Amygdala (tissue), 56 donors: ENCODE results near the gene SMAD9.
"Not testable (repeated sequence)": the region's sequence is repeated elsewhere in the genome, so short reads cannot be mapped to it uniquely, and the experiment has no call there.

Experiments used
- DNase-seq, 56 donors: peaks; one replicate each; lab custom pipeline; 2025; lab: John Stamatoyannopoulos, UW

Gene SMAD9

DNA sequence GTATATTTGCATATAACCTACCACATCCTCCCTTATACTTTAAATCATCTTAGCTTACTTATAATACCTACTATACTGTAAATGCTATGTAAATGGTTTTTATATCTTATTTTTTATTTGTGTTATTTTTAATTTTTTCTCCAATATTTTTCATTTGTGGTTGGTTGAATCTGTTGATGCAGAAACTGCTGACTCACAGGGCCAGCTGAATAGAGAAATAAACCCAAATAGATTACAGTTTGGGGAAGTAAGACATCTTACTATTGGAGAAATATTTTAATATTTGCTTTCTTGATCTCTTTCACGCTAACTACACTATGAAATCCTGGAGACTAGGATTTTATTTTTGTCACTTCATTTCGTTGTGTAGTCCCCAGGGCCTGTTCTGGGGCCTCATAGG is 7.1 kb downstream of the SMAD9 start:
- no peak for DNase-seq

DNA sequence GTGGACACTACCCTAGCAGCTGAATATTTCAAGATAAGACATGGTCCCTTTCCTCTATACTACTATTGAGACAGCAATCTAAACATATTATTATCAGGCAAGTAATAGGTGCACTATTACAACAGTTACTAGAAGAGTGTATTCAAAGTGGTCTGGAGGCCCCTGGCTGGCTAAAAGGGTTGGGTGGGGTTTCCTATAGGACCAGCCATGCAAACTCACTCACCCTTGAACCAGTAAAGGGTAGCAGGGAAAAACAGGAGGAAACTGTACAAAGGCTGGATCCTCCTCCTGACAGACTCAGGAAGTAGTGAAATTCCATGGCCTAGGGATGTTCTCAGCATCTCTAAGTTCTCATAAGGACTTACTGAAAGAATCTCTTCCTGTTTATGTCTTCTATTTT is 7.7 kb downstream of the SMAD9 start:
- DNase-seq: no peak

DNA sequence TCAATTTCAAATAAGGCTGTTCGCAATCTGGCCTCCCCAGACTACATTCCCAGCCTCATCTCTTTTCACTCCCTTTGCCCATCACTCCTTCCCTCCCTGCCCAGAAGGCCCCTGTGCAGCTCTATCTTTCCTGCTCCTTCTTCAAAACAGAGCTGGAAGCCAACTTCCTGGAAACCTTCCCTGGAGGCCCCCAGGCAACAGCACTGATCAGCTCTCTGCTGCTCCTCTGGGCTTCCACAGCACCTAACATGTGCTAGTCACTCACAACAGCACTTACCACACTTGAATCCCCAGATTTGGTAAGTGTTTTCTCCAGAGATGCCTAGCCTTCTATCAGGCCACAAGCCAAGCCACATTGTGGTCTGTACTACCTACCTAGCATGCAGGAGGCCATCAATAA is 9.5 kb downstream of the SMAD9 start:
- no peak for DNase-seq

DNA sequence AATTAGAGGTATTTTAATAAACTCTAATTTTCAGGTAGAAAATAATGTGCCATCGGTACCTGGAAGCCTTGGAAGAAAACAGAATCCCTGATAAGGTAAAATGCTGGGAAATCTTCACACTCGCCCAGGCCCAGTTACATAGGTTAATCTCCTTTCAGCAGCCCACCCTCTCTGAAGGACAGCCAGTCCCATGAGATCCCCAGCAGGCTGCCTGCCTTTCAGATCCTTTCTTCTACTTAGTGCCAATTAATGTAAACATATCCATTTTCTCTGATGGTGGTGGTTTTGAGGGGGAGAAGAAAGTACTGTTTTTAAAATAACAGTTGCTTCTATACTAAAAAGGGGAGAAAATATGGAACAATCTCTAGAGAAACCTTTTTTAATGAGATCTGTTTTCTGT is 12.2 kb downstream of the SMAD9 start:
- DNase-seq: no peak

DNA sequence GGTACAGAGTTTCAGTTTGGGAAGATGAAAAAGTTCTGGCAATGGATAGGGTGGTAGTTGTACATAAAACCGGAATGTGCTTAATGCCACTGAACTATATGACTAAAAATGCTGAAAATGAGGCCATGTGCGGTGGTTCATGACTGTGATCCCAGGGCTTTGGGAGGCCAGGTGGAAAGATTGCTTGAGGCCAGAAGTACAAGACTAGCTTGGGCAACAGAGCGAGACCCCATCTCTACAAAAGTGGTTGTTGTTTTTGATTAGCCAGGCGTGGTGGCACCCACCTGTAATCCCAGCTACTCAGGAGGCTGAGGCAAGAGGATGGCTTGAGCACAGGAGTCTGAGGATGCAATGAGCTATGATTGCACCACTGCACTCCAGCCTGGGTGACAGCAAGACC is 12.8 kb downstream of the SMAD9 start:
- no peak for DNase-seq

DNA sequence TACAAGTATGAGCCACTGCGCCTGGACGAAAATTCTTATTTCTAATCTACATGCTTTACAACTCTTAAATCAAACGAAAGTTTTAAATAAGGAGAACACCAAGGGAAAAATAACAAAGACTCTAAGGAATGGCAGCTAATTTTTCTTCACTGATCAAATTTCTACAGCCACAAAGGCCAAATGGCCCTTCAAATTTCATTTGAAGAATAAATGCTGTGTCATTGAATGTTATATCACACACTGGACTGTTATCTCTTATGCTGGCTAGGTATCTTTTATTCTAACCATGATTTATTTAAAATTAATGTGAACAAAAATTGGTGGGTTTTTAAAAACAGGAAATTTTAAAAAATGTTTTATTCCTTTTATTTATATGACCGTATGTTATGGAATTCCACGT is 14.1 kb downstream of the SMAD9 start:
- no peak for DNase-seq

DNA sequence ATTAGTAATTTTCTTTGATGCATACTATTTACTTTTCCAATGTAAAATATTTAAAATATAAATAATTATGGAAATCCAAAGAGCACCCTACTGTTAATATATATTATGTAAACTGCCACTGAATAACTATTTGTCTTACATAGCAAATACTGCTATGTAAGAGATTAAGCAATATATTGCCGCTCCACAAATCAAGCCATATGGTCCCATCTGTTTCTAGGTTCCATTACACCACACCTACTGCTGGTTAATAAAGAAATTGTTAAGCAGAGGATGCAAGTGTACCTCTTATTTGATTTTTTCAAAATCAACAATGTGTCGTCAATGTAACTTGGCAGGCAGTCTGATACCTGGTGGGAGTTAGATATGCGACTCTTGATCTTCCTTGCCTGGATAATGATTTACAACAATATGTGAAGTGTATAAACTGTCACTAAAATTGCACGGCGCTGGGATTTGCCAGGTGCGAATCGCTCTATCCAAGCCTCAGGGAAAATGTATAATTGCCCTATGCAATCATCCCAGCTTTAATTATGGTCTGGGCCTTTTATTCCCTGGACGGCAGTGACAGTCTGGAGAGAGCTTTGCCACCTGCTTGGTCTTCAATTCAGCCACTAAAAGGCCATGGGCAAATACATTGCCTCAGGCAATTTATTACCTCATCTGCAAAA is 16.0 kb downstream of the SMAD9 start:
- DNase-seq: peak in 1 of 56 donors; percentile 21

DNA sequence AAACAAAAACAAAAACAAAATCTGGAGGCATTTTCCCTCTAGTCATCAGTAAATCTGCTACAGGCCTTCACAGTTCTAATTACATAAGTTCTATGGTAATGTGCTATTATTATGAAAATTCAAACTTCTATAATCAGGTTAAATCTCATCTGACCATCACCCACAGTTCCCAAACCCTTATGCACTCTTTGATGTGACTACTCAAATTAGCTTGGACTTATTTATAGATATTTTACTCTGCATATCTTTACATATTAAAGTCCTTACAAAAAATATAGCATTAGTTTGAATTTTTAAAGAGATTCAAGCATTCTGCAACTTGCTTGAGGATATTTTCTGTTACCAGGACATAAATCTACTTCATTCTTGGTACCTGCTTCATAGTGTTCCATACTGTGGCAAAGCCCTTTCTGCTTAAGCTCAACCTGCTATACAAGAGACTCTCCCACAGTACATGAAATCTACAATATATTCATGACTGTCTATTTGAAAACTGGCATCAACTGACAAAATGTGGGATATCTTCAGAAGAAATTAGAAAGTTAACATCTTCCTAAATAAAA is 22.9 kb downstream of the SMAD9 start:
- DNase-seq: no peak

DNA sequence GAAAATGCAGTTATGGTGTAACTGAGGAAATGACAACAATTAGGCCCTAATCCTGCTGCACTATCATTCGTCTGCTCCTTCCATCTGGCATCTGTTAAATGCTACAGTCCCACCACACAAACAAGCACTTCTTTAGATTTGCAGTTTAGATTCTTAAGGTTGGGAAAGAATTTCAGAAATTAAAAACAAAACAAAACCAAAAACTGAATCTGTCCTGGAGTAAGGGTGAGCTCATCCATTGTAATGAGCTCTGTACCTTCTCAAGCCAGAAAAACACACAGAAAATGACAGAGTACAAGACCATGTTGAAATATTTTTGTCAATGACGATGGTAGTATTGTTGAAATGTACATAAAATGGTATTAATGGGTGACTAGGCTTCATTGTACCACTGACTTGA is 28.3 kb downstream of the SMAD9 start:
- DNase-seq: no peak

DNA sequence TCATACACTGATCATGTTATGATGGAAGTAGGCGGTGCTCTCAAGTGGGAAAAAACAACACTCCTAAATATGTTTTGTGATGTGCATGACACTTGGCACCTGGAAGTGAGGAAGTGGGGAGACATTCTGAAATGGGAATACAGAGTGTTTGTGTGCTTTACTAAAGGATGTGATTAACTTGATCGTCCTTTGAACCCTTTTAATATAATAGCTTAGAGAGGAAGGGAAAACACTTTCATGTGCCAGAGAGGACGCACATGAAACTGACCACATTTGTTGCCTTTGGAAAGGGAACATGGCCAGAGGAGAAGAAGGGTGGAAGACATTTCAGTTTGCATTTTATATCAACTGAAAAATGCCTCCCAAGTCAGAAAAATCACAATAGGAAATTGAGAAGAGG is 31.4 kb downstream of the SMAD9 start:
- no peak for DNase-seq

DNA sequence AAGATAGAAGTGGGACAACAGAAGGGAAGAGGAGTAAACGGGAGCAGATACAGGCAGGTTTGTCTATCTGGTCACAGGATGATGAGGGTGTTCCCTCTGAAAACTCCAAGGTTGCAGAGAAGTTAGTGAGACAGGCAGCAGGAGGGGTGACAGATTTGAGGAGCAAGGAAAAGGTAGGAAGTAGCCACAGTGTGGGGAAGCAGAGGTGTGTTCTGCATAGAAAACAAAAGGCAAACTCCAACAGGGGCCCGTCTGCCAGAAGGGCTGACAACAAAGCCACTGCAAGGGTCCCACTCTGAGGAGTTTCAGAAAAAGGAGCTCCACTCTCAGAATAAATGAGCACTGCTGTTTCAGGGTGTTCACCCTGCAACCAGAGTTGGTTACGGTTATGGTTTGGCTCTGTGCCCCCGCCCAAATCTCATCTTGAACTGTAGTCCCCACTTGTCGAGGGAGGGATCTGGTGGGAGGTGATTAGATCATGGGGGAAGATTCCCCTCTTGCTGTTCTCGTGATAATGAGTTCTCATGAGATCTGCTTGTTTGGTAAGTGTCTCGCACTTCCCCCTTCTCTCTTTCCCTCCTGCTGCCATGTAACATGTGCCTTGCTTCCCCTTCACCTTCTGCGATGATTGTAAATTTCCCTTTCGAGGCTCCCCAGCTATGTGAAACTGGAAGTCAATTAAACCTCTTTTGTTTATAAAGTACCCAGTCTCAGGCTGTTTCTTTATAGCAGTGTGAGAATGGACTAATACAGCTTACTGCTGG is 32.1 kb downstream of the SMAD9 start:
- peak in 1 of 56 donors; percentile 10 for DNase-seq

DNA sequence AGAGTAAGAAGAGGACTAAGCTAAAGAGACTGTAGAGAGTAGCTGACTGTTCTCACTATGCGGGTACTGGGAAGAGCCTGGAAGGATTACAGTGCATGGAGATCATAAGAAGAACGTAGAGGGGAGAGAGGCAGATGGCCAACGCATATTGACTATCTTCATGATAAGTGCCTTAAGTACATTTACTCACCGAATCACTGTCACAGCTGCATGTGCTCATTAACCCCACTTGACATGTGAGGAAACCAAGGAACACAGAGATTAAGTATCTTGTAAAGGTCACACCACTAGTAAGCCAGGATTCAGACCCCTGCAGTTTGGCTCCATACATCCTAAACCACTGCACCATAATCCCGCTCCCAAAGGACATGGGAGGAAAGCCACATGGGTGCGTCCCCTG is 34.1 kb downstream of the SMAD9 start:
- no peak for DNase-seq

DNA sequence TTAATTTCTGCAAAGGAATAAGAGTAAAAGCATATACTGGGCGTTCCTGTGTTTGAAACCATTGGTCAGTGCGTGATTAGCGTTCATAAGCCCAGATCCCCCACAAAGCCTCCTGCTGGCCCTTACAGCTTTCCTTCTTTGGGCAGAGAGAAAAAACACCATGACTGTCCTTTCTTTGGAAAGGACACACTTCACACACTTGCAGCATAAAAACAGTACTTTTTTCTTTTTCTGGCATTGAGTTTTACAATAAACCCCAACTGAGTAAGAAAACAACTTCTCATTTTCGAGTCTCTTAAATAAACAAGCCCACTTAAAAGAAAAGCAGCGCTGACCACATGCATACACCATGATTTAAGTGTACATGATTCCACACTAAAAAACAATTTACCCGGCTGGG is 35.8 kb downstream of the SMAD9 start:
- DNase-seq: no peak

DNA sequence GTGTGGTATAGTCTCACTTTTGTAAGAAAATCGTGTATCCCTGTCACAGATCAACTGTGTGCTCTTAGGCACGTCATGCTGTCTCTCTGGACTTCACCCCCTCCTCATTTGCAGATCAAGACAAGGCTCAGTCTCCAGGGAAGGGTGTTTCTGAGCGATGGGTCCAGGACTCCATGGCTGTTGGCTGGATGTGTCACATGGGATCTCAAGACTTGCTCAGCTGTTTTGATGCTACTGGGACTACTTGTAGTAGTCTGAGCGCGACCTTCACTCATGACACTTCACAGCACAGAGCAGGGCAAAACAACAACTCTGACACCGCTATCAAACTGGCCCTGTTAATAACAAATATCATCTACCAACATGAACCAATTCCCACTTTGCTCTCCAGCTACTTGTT is 36.2 kb downstream of the SMAD9 start:
- no peak for DNase-seq

DNA sequence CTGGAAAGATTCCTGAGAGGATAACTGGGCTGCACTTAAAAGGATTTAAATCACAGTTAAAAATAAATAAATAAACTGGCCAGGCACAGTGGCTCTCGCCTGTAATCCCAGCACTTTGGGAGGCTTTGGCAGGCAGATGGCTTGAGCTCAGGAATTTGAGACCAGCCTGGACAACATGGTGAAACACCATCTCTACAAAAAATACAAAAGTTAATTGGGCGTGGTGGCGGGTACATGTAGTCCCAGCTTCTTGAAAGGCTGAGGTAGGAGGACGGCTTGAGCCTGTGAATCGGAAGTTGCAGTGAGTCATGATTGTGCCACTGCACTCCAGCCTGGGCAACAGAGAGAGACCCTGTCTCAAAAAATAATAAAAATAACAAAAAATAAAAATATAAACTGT is 36.6 kb downstream of the SMAD9 start:
- DNase-seq: not testable (repeated sequence)

DNA sequence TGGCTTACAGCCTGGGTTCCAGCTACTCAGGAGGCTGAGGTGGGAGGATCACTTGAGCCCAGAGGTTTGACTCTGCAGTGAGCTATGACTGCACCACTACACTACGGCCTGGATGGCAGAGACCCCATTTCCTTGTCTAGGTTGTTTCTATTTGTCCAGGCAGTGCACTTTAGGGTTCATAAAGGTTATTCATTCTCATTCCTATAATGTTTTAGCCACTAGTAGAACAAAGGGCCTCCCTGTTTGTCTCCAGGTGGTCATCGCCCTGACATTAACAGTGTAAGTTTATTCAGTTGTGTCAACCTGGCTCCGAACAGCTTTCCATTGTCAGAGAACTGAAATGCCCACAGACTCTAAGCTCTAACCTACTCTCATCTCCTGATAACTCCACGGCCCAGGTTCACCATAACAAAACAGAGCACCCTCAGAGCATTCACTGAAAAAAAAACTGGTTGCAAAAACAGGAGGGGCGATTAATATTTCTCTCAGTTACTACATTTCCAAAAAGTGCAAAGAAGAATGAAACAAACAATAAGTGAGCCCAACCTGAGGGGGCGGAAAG is 37.1 kb downstream of the SMAD9 start:
- no peak for DNase-seq

DNA sequence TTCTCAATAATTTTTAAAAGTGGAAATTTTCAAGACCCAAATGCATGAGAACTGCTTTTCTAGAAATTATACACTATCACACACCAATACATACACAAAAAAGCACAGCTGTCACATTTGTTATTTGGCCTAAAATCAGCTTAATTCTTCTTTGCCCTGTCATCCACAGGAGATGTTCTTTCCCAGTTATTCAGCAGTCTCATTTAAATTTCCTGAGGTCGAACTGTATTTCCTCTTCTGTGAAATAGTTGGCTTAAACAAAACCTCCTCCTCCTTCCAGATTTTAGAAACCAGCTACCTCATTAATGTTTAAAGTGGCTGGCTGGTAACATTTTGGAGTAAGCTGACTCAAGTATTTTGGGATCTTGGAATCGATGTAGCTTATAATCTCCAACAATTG is 39.1 kb downstream of the SMAD9 start:
- DNase-seq: no peak

DNA sequence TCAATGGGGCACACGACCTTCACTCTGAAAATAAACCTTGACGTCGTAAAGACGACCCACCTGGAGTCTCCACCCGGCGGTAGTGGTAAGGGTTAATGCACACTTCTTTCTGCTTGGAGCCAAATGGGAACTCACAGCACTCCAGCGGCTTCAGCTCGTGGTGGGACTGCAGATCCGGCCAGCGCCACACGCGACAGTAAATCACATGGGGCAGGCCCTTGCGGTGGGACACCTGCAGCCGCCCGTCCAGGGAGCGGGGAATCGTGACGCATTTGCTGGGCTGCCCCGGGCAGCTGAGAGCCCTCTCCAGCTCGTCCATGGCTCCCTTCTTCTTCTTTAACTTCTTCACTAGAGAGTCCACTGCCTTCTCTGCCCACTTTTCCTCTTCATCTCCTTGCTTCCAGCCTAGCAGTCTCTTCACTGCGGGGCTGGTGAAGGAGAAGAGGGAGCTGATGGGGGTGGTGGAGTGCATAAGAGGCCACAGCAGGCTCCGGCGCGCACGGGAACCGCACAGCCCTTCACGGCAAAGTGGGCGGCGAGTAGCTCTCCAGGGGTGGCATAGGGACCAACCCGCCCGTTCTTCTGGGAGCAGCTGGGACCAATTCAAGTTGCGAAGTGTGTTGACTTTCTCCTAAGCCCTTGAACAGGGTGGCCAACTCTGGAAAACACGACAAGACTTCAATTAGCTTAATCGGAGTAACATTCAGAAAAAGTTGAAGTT is 40.7 kb downstream of the SMAD9 start:
- no peak for DNase-seq

DNA sequence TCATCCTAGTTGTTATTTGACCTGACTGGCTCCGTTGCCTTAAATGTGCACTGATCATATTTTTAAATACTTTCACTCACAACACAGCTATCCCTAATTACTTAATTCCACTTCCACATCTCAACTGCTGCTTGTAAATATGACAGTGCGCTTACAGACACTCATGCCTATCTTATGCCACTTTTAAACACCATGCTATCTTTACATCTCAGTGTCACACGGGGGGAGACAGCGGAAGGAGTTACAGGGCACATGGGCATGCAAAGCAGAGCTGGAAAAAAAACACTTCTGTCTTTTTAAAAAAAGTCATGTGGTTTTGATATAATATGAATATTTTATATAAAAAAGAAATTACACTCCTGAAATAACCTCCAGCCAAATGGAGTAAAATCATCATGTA is 44.1 kb downstream of the SMAD9 start:
- no peak for DNase-seq

DNA sequence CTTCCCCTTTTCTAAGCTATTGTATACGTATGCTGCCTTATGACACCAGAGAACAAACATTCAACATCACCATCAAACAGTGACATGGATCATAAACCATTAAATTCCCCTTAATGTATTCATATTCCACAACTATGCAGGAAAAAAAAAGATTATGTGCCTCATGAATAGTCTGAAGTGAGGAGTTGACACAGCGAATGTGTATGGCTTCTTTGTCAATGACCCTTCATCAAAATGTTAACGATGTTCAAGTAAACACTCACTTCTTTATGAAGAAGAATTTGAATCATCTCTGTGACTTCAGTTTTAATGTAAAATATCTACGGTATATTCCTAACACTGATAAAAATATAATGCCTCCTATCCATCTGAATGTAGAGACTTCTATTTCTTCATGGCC is 44.6 kb downstream of the SMAD9 start:
- DNase-seq: no peak

DNA sequence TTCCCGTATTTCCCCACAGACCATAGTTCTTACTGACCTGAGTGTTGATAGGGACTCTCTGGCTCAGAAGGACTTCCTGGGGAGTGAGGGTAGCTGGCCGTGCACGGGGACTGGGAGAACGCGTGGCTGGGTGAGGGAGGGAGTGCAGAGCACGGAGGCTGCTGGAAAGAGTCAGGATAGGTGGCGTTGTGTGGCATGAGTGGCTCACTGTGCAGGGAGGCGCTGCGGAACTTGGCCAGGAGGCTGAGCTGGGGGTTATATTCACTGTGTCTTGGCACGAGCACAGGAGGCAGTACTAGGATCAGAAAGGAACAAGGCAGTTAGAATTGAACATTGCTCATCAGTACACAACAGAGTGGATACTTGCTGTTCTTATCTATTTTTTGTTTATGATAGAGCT is 47.4 kb downstream of the SMAD9 start:
- DNase-seq: peak in 39 of 56 donors; percentile 5 to 68 (median 31)
